ENCODE results near the gene SHC2.

Gene SHC2

GRCh38 chr19:460877-461720 lies at the start of gene SHC2:
TSS of gene SHC2 (minus strand) at chr19:461033. CDS start at chr19:460996, 37 bp downstream.
- DNase-seq (ENCODE audit: low read depth in 2 of 2) = no peak

- no peak for DNase-seq (ENCODE audit: low read depth in 2 of 2)
These were observed 47.6 kb upstream of the SHC2 start for GRCh38 chr19:508204-509150.

- peak; percentile 60 to 78 for DNase-seq (ENCODE audit: low read depth in 2 of 2)
These were observed 46.7 kb upstream of the SHC2 start, which contains the start of gene TPGS1 for GRCh38 chr19:507286-508203. TSS of gene TPGS1 (plus strand) at chr19:507497. CDS start at chr19:507507, 10 bp downstream.

- peak; percentile 82 to 89 for DNase-seq (ENCODE audit: low read depth in 2 of 2)
These were observed 45.8 kb upstream of the SHC2 start for GRCh38 chr19:506404-507285.

- DNase-seq (ENCODE audit: low read depth in 2 of 2) = no peak
These were observed 43.8 kb upstream of the SHC2 start for GRCh38 chr19:504616-505015.

GRCh38 chr19:501646-502045 lies 40.8 kb upstream of the SHC2 start:
- no peak for DNase-seq (ENCODE audit: low read depth in 2 of 2)

- no peak for DNase-seq (ENCODE audit: low read depth in 2 of 2)
These were observed 38.3 kb upstream of the SHC2 start for GRCh38 chr19:498977-499623.

- DNase-seq (ENCODE audit: low read depth in 2 of 2) = no peak
These were observed 37.7 kb upstream of the SHC2 start for GRCh38 chr19:498511-498891.

- DNase-seq (ENCODE audit: low read depth in 2 of 2) = no peak
These were observed 37.2 kb upstream of the SHC2 start for GRCh38 chr19:497869-498510.

- DNase-seq (ENCODE audit: low read depth in 2 of 2) = no peak
These were observed 36.6 kb upstream of the SHC2 start for GRCh38 chr19:497491-497868.

GRCh38 chr19:496986-497385 lies 36.2 kb upstream of the SHC2 start:
- no peak for DNase-seq (ENCODE audit: low read depth in 2 of 2)

GRCh38 chr19:496112-496665 lies 35.4 kb upstream of the SHC2 start, which contains the start of gene MADCAM1:
TSS of gene MADCAM1 (plus strand) at chr19:496486. CDS start at chr19:496500, 14 bp downstream.
- no peak for DNase-seq (ENCODE audit: low read depth in 2 of 2)

- DNase-seq (ENCODE audit: low read depth in 2 of 2) = peak in 1 of 2 donors; percentile 30
These were observed 34.7 kb upstream of the SHC2 start for GRCh38 chr19:495402-496111.

GRCh38 chr19:495081-495401 lies 34.2 kb upstream of the SHC2 start:
- DNase-seq (ENCODE audit: low read depth in 2 of 2) = no peak

GRCh38 chr19:494171-495080 lies 33.6 kb upstream of the SHC2 start:
- DNase-seq (ENCODE audit: low read depth in 2 of 2) = no peak

GRCh38 chr19:493391-494170 lies 32.7 kb upstream of the SHC2 start:
- DNase-seq (ENCODE audit: low read depth in 2 of 2) = no peak

GRCh38 chr19:492091-492531 lies 31.3 kb upstream of the SHC2 start:
- DNase-seq (ENCODE audit: low read depth in 2 of 2) = no peak

Data from activated CD4-positive, alpha-beta T cell treated with anti-CD3 and anti-CD28 coated beads for 24 hours (primary cell).